GM19193 (cell line): ENCODE results near the gene GPR160.

Experiments
- POLR2A ChIP-seq: IDR thresholded peaks from 4 replicates; pipeline ENCODE4 v1.6.1; 2011; ENCODE audit not compliant: insufficient read depth, insufficient read length; ENCODE audit errors: extremely low read depth

The GPR160 gene

GRCh38 chr3:170109579-170110293 is 71.9 kb downstream of the GPR160 start:
- no peak for TF ChIP-seq POLR2A

- no peak for TF ChIP-seq POLR2A
Measured at GRCh38 chr3:170111147-170111771, 73.5 kb downstream of the GPR160 start.

GRCh38 chr3:170117134-170117533 is 79.3 kb downstream of the GPR160 start:
- TF ChIP-seq POLR2A = no peak

GRCh38 chr3:170128259-170128976 is 90.6 kb downstream of the GPR160 start:
- TF ChIP-seq POLR2A = no peak

- no peak for TF ChIP-seq POLR2A
Measured at GRCh38 chr3:170128977-170129431, 91.2 kb downstream of the GPR160 start.

GRCh38 chr3:170130532-170130931 is 92.7 kb downstream of the GPR160 start:
- no peak for TF ChIP-seq POLR2A

GRCh38 chr3:170132335-170132734 is 94.5 kb downstream of the GPR160 start:
- TF ChIP-seq POLR2A = no peak
